ENCODE data around the gene PIH1D1.

- no peak for TF ChIP-seq CTCF (IDR thresholded peaks at IDR 0.05; ENCODE audit: low read depth, low read length, poor library complexity, severe bottlenecking)
- no peak for TF ChIP-seq EZH2phosphoT487 (IDR thresholded peaks at IDR 0.05; ENCODE audit: borderline replicate concordance, low read length)
These were observed 38.8 kb upstream of the PIH1D1 start for GRCh38 chr19:49490287-49491029.
